Neuron (in vitro differentiated cells): ENCODE results near the gene VSIG10L.

Experiments used
- H2AFZ ChIP-seq: one replicate; pipeline ENCODE4 v1.6.1; 2013; ENCODE audit warnings: low read depth, mild to moderate bottlenecking, inconsistent platforms, low read length, moderate library complexity
- H3K27me3 ChIP-seq: one replicate; pipeline ENCODE4 v1.6.1; 2013; ENCODE audit warnings: low read length; ENCODE audit not compliant: insufficient read depth
- H3K36me3 ChIP-seq: one replicate; pipeline ENCODE4 v1.6.1; 2013; ENCODE audit warnings: low read length; ENCODE audit not compliant: insufficient read depth
- H3K4me1 ChIP-seq: one replicate; pipeline ENCODE4 v1.6.1; 2013; ENCODE audit warnings: low read length; ENCODE audit not compliant: insufficient read depth
- H3K4me3 ChIP-seq: 2 replicates; pipeline ENCODE4 v1.5.1; 2013; ENCODE audit warnings: mild to moderate bottlenecking, low read length, moderate library complexity
- H3K9me3 ChIP-seq: one replicate; pipeline ENCODE4 v1.6.1; 2013; ENCODE audit warnings: low read length

The VSIG10L gene

DNA sequence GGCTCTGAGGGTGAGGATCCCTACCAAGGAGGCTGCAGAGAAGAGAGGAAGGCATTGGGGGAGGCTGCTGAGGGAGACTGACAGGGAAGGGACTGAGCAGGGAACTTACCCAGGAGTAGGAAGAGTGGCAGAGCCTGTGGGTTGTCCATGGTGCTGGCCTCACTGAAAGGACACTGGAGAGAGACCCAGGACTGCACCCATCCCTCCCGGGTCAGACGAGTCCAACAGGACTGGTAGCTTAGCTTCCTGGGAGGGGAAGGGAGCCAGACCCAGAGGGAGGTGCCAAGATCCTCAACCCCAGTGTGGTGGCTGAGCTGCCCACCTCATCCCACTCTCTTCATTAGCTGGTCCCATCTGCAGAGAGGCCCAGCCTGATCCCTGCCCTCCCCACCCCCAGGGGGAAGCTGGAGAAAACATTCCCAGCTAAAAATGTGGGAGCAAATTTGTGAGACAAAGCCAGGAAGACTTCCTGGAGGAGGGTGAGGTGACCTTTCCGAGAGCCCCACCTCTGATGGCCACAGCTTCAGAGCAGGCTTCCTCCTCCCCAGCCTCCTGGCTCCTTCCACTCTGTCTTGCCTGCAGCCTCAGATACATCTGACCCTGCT is at the start of gene VSIG10L:
Gene VSIG10L, minus strand, starts transcription at position 164 of the 605 bp plus-strand sequence. Its CDS starts 15 bp downstream, at position 149.
- Histone ChIP-seq H3K4me3 (no peak within 1 kb of the TSS), H3K36me3 (peaks cover 3% of the 10 kb centered on the region), H3K4me1 (no peaks in the 10 kb centered on the region), H3K9me3 (no peaks in the 10 kb centered on the region), H2AFZ (no peak within 1 kb of the TSS), H3K27me3 (peaks cover 3% of the 10 kb centered on the region)

DNA sequence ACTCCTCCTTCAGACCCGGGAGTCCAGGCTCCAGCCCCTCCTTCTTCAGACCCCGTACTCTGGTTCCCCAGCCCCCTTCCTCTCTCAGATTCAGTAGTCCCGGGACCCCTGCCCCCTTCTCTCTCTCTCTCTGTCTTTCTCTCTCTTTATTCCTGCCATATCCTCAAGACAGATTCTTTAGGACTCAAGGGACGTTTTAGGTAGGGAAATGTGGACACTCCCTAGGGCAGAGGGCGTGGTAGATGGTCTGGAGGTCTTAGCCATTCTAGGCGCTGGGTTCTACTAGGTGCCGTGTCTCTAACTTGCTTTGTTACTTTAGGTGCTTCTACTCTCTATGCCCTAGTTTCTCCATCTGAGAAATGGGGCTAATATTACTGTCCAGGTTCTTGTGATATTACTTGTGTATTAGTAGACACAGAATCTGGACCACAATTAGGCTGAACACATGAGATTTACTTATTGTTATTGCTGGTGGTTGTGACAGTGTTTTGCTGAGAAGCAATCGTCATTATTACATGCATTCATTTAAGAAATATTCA is 49.2 kb upstream of the VSIG10L start:
- no peaks in the 10 kb centered on the region for H3K9me3 ChIP-seq
- no peaks in the 10 kb centered on the region for H3K36me3 ChIP-seq
- H3K4me1 ChIP-seq, result peaks cover 7% of the 10 kb centered on the region
- H3K27me3 ChIP-seq, result no peaks in the 10 kb centered on the region
- no peak overlapping the region for H3K4me3 ChIP-seq
- H2AFZ ChIP-seq, result no peak overlapping the region

- Histone ChIP-seq H3K36me3 (no peaks in the 10 kb centered on the region), H3K27me3 (no peaks in the 10 kb centered on the region), H3K4me1 (peaks cover 3% of the 10 kb centered on the region), H3K9me3 (no peaks in the 10 kb centered on the region), H3K4me3 (no peak overlapping the region), H2AFZ (no peak overlapping the region)
Observed at GRCh38 chr19:51389143-51389542, 47.2 kb upstream of the VSIG10L start.

DNA sequence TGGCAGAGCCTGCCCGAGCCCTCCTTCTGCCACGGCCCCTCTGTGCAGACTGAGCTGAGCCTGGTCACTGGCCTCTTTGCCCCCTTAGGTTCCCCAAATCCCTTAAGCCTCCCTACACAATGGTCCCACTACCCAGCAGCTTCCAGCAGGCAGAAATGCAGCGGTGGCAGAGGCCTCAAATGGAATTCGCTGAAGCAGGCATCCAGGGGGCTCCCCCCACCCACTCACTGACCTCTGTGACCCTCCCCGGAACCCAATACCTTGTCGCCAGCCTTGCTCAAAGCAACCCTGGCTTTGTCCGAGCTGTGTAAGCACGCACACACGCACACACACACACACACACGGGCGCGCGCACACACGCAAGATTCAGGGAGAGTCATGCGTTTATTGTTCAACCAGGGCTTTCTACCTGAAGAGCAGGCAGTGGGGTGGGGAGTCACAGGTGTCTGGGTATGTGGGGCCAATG is 46.0 kb upstream of the VSIG10L start, which contains the start of gene LIM2:
Gene LIM2, minus strand, starts transcription at position 51 of the 466 bp plus-strand sequence. CDS start 531 bp downstream, outside the sequence.
- H3K4me1 ChIP-seq, result no peaks in the 10 kb centered on the region
- H2AFZ ChIP-seq, result no peak within 1 kb of the TSS
- H3K27me3 ChIP-seq, result no peaks in the 10 kb centered on the region
- H3K36me3 ChIP-seq, result no peaks in the 10 kb centered on the region
- no peaks in the 10 kb centered on the region for H3K9me3 ChIP-seq
- H3K4me3 ChIP-seq, result no peak within 1 kb of the TSS

- no peaks in the 10 kb centered on the region for H3K36me3 ChIP-seq
- H3K4me1 ChIP-seq, result no peaks in the 10 kb centered on the region
Observed at GRCh38 chr19:51386882-51387520, 45.1 kb upstream of the VSIG10L start.

GRCh38 chr19:51382004-51382403 is 40.1 kb upstream of the VSIG10L start:
- Histone ChIP-seq H3K9me3 (no peaks in the 10 kb centered on the region), H3K36me3 (no peaks in the 10 kb centered on the region), H3K4me1 (no peaks in the 10 kb centered on the region), H3K4me3 (no peak overlapping the region), H2AFZ (no peak overlapping the region), H3K27me3 (no peaks in the 10 kb centered on the region)

More at GRCh38 chr19:51386882-51387520, 45.1 kb upstream of the VSIG10L start:
- no peak overlapping the region for H3K4me3 ChIP-seq
- no peaks in the 10 kb centered on the region for H3K9me3 ChIP-seq
- no peaks in the 10 kb centered on the region for H3K27me3 ChIP-seq
- H2AFZ ChIP-seq, result no peak overlapping the region

GRCh38 chr19:51380379-51380778 is 38.4 kb upstream of the VSIG10L start:
- Histone ChIP-seq H3K4me3 (no peak overlapping the region), H3K27me3 (no peaks in the 10 kb centered on the region)

DNA sequence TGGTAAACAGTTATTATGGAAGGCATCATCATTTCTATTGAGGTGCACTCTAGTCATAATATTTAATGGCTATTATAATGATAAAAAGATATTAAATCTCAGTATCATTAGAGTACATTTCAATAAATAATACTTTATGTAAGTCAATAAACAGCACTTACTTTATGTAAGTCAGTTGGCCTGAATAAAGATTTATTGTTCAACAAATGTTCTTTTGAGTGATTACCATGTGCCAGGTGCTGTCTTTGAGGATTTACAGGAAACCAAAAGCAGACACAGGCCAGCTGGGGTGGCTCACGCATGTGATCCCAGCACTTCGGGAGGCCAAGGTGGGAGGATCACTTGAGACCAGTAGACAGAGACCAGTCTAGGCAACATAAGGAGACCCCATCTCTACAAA is 35.5 kb upstream of the VSIG10L start:
- H3K4me1 ChIP-seq, result no peaks in the 10 kb centered on the region
- peaks cover 3% of the 10 kb centered on the region for H3K27me3 ChIP-seq
- no peak overlapping the region for H2AFZ ChIP-seq
- H3K36me3 ChIP-seq, result no peaks in the 10 kb centered on the region
- H3K4me3 ChIP-seq, result no peak overlapping the region
- no peaks in the 10 kb centered on the region for H3K9me3 ChIP-seq

More at GRCh38 chr19:51380379-51380778, 38.4 kb upstream of the VSIG10L start:
- Histone ChIP-seq H3K9me3 (no peaks in the 10 kb centered on the region), H3K4me1 (no peaks in the 10 kb centered on the region), H2AFZ (no peak overlapping the region), H3K36me3 (no peaks in the 10 kb centered on the region)

- H3K9me3 ChIP-seq, result no peaks in the 10 kb centered on the region
- H3K4me1 ChIP-seq, result no peaks in the 10 kb centered on the region
- H2AFZ ChIP-seq, result no peak overlapping the region
- peaks cover 7% of the 10 kb centered on the region for H3K27me3 ChIP-seq
- H3K4me3 ChIP-seq, result no peak overlapping the region
- H3K36me3 ChIP-seq, result no peaks in the 10 kb centered on the region
Observed at GRCh38 chr19:51375504-51376221, 33.7 kb upstream of the VSIG10L start.

DNA sequence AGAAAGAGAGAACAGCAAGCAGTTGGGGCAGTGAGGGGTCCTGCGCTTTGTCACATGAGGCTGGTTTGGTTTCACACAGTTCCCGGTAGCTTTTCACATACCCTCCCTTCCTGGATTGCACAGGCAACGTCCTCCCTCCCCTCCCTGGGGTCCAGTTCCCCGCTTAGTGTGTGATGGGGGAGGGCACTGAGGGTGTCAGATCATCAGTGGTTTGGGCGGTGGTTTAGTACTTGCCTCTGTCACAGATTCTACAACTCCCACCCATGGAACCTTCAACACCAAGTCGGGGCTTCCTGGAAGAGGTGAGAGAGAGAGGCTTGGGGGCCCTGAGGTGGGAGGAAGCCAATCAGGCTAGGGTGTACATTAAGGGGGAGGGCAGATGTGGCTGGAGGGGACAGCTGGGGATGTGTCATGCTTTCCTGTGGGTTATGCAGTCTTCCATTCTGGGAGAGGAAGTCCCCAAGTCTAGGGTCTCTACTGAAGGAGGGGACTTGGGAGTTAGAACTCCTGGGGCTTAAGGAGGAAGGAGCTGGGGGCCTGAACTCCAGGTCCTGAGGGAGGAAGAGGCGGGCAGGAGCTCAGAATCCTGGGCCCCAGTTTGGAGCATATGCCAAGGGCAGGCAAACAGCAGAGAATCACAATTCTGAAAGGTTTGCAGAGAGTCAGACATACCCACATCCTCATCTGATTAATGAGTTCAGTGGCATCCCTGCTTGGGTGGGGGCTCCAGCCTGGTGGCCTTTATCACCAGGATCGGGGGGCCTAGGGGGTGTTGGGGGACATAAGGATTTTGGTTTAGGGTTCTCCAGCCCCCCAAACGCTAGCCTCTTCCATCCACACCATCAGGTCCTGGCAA is 30.9 kb upstream of the VSIG10L start, which contains the start of gene NKG7:
Gene NKG7, minus strand, starts transcription at position 6 of the 856 bp plus-strand sequence. CDS start 119 bp downstream, outside the sequence.
- peaks cover 7% of the 10 kb centered on the region for H3K27me3 ChIP-seq
- no peak within 1 kb of the TSS for H2AFZ ChIP-seq
- H3K4me1 ChIP-seq, result peaks cover 6% of the 10 kb centered on the region
- no peaks in the 10 kb centered on the region for H3K36me3 ChIP-seq
- H3K4me3 ChIP-seq, result no peak within 1 kb of the TSS
- H3K9me3 ChIP-seq, result no peaks in the 10 kb centered on the region

DNA sequence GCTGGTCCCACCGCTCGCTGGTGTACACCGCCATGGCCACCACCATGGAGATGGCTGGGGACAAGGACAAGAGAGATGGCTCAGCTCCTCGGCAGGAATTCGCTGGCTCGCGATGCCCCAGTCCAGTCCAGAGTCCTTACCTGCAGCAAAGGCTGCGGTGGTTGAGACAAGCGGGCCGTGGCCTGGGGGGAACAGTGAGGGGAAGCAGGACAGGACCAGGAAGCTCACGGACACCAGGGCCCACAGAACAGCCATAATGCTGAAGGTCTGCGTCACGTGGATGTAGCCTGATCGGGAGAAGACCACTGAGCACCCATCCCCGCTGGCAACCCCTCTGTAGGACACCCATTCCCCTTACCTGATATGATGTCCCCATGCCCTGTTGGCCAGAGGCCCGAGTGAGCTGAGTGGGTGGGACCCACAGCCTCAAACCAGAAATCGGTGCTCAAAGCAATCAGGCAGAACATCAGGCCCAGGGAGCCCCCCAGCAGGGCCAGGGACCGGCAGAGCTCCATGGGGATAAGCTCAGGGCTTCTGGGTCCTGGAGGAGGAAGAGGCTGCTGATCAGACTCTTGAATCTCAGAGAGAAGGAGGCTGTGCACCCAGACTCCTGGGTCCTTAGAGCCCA is 30.2 kb upstream of the VSIG10L start:
- Histone ChIP-seq H3K4me1 (peaks cover 6% of the 10 kb centered on the region), H3K9me3 (no peaks in the 10 kb centered on the region), H3K4me3 (no peak overlapping the region), H2AFZ (no peak overlapping the region), H3K27me3 (peaks cover 7% of the 10 kb centered on the region), H3K36me3 (no peaks in the 10 kb centered on the region)

- no peak overlapping the region for H2AFZ ChIP-seq
- no peaks in the 10 kb centered on the region for H3K36me3 ChIP-seq
Observed at GRCh38 chr19:51371186-51371690, 29.3 kb upstream of the VSIG10L start.

More at GRCh38 chr19:51371186-51371690, 29.3 kb upstream of the VSIG10L start:
- no peak overlapping the region for H3K4me3 ChIP-seq
- H3K9me3 ChIP-seq, result no peaks in the 10 kb centered on the region
- H3K27me3 ChIP-seq, result peaks cover 7% of the 10 kb centered on the region
- H3K4me1 ChIP-seq, result peaks cover 6% of the 10 kb centered on the region
